D721Med (cell line): Measurements from ENCODE around the gene ALDH1A3.

Experiments
- DNase-seq: peaks from one replicate; pipeline ENCODE4 v3.0.0; 2011; ENCODE audit warnings: low spot score; ENCODE audit not compliant: insufficient read length
- FAIRE-seq: peaks from 2 replicates; lab custom pipeline; 2011; peaks lifted over from hg19 to GRCh38; lab: Jason Lieb, UNC
- TF ChIP-seq, protein P1 (sequence below): IDR thresholded peaks from 2 replicates; pipeline ENCODE4 v1.5.1; 2012; ENCODE audit warnings: mild to moderate bottlenecking, control low read depth; ENCODE audit not compliant: insufficient read depth; ENCODE audit errors: missing control alignments

Gene ALDH1A3

DNA sequence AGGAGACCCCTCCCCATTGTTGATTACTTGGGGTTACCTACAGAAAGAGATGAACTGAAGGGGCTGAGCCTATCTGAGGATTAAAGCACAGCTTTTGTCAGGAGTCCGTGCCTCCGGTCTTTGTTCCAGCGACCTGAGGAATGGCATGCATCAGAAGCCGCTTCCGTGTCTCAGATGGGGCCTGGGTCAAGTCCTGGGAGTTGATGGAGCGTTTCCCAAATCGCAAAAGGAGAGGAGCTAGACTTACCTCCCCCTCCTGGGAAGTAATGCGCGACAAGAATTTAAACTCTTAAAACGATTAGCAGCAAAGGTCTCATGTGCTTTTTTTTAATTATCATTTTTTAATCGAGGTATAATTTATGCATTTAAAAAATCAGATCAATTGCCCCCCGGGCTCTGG lies 983 bp upstream of the ALDH1A3 start:
- DNase-seq, result no peak
- FAIRE-seq, result no peak
- TF ChIP-seq, protein P1, sequence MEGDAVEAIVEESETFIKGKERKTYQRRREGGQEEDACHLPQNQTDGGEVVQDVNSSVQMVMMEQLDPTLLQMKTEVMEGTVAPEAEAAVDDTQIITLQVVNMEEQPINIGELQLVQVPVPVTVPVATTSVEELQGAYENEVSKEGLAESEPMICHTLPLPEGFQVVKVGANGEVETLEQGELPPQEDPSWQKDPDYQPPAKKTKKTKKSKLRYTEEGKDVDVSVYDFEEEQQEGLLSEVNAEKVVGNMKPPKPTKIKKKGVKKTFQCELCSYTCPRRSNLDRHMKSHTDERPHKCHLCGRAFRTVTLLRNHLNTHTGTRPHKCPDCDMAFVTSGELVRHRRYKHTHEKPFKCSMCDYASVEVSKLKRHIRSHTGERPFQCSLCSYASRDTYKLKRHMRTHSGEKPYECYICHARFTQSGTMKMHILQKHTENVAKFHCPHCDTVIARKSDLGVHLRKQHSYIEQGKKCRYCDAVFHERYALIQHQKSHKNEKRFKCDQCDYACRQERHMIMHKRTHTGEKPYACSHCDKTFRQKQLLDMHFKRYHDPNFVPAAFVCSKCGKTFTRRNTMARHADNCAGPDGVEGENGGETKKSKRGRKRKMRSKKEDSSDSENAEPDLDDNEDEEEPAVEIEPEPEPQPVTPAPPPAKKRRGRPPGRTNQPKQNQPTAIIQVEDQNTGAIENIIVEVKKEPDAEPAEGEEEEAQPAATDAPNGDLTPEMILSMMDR, result no peak

DNA sequence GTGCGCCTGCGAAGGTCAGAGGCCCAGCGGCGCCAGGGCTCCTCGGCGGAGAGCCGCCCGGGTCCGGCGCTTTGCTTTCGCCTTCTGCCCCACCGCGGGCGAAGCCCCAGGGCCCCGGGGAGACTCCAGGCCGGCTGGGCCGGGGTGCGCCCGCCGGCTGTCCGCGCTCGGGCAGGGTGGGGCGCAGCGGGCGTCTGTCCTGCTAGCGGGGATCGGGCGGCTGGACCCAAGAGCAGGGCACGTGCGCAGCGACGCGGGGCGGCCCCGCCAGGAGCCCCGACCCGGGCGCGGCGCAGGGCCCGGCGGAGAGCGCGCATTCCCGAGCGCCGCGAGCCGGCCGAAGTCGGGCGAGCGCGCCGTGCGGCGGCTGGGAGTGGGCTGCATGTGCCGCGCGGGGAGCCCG lies 569 bp upstream of the ALDH1A3 start:
- FAIRE-seq, result no peak
- no peak for DNase-seq
- TF ChIP-seq, protein P1, result no peak

DNA sequence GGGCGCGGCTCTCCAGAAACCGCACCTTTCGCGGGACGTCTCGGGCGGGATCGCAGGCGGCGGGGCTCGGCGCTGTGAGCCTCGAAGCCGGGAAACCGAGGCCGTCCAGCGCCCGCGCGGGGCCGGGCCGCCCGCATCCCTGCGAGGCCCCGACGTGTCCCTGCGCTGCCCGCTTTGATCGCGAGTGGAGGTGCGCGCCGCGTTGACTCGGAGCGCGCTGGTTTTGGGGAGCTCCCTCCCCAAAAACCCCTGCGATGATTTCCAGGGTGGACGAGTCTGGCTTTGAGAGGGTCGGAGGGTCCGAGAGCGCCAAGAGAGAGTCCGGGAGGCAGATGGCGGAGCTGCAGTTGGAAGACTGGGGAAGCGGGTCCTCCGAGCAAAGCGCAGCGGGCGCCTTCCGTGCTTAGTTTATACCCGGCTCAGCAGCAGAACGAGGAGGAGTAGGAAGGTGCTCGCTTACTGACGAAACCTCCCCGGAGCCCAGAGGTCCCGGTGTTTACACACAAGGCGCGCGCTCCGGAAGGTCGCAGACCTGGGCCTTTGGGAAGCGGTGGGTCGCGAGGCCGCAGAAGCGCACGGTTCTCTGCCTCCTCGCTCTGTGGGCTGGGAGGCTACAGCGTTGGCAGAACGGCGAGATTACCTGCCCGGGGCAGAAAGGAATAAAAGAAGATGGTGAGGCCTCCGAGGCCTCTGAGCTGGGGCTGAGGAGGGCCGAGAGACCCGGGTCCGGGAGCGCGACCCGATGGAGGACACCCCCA lies 687 bp downstream of the ALDH1A3 start:
- TF ChIP-seq, protein P1, result no peak
- DNase-seq (no peak), FAIRE-seq (no peak)

DNA sequence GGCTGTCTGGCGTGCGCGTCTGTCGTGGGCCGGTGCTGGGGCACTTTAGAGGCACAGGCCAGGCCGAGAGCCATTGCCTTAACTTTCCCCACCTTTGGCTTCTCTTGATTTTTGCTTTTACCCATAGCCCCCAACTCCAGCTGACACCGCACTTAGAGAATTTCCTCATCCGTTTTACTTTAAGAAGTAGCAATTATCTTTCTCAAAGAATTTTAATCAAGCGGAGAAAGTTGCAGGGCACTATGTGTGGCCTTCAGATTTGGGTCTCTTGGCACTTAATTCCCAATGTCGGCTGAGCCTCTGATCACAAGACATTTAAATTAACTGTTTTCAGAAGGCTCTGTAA lies 1.2 kb downstream of the ALDH1A3 start:
- TF ChIP-seq, protein P1, result no peak
- DNase-seq, result no peak
- no peak for FAIRE-seq

DNA sequence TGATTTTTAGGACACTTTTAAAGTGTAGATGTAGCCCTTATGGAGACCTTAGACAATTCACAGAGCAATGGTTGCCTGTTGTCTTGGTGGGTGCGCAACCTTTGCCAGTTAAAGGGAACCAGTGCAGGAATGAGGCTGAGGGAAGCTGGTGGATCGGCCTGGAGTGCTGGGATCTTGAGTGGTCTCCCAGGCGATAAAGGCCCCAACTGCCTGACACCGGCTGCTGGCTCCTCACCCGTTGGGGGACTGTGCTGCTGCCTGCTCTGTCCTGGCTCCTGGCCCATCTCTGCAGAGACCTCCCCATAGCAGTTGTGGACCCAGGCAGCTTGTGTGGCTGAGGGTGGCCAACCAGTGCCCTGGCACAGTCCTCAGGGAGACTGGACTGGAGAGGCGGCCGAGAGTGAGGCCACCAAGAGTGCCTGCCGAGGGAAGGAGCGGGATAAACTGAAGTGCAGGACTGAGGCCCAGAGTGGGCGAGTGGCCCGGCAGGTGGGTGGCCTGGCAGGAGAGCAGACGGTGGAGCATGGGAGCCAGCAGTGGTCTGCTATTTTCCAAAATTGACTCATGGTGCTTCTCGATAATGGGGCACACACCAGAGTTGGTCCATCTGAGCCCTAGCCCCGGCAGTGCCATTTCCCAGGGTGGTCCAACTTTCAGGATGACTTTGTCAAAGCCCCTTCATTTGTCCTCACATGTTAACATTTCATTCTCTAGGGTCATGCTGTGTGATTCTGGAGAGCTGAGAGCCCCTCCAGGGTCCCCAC lies 2.1 kb downstream of the ALDH1A3 start:
- FAIRE-seq (no peak), DNase-seq (no peak)
- TF ChIP-seq, protein P1, result no peak

DNA sequence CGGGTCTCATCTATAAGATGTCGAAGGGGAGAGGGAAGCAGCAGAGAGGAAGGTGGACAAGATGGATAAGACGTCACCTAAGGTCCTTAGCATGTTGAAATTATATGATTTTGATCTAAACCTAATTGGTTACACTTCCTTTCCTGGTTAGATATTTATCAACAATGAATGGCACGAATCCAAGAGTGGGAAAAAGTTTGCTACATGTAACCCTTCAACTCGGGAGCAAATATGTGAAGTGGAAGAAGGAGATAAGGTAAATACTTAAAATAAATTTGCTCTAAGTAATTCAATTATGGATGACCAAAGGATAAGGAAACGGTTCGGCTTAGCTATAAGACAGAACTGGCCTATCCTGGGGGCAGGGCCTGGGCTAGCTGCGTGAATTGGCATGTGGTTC lies 5.5 kb downstream of the ALDH1A3 start:
- FAIRE-seq (no peak), DNase-seq (no peak)

More for the DNA sequence above, 5.5 kb downstream of the ALDH1A3 start:
- TF ChIP-seq, protein P1, result no peak
